ENCODE data around the gene MXD3.
A peak's percentile ranks its signal among the peaks of the same experiment; 100 is the strongest.

The MXD3 gene

GRCh38 chr5:177303121-177303924 lies 8.4 kb downstream of the MXD3 start, which contains the start of the genes PRELID1 and RAB24:
Gene PRELID1 (plus strand): TSS chr5:177303799. CDS start chr5:177303986, 187 bp downstream.
Gene RAB24 (minus strand): TSS chr5:177303719. CDS start chr5:177303288, 431 bp downstream.
- peak; percentile 87 for DNase-seq (ENCODE audit: low spot score)

GRCh38 chr5:177302354-177303110 lies 9.2 kb downstream of the MXD3 start:
- peak; percentile 55 for DNase-seq (ENCODE audit: low spot score)

DNA sequence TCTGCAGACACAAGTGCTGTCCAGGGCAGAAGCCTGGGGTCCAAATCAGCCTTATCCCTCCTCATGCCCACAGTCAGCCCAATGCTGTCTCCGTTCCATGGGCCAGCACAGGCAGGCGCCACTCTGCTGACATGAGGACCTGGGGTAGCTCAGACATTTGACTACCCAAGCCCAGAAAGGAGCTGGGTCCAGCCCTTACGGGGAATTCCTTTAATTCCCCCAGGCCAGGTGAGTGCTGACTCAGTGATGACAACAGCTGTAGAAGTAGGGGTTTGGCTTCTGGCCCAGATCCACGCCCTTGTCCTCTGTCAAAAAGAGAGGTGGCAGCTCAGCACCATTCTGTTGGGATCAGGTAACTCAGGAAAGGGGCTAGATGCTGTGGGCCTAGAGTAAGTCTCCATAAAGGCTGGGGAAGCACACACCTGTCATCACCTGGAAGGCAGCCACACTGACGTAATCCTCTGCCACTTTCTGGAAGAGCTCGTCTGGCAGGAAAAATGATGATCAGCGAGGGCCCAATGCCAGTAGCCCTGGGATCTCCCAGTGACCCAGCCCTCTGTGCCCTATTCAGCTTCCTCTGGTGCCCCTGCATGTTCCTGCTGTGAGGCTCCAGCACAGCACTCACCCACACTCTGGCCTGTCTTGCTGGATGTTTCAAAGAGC lies 10.1 kb downstream of the MXD3 start:
- DNase-seq (ENCODE audit: low spot score): no peak

GRCh38 chr5:177300951-177301350 lies 10.7 kb downstream of the MXD3 start:
- no peak for DNase-seq (ENCODE audit: low spot score)

DNA sequence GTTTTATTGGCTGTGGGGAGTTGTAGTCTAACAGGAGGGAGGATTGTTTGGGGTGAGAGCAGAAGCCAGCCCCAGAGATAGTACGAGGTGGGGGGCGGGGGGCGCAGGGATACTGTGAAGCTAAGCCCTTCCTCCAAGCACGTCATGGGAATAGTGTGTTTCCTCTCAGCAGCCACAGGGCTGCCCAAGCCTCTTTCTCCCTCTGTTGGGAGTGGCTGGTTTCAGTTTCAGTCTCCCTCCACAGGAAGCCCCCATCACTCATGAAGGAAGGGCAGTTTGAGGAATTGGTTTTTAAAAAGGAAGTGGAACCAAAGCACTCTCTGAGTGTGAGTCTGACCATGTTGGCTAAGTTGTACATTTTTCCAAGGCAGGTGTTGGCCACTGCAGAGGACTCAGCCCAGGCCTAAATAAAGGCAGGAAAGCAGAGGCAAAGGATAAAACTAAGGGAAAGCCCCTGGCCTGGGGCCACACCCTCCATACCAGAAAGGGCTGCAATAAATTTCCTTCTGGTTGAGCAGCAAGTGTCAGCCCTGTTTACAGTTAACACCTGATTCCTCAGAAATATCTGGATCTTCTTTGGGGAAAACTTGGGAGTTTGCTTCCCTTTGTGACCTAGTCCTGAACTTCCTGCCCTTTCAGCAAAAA lies 11.3 kb downstream of the MXD3 start:
- DNase-seq (ENCODE audit: low spot score): peak; percentile 55

GRCh38 chr5:177299697-177300096 lies 12.0 kb downstream of the MXD3 start:
- no peak for DNase-seq (ENCODE audit: low spot score)

- DNase-seq (ENCODE audit: low spot score): no peak
Measured at GRCh38 chr5:177297922-177298321, 13.8 kb downstream of the MXD3 start.

DNA sequence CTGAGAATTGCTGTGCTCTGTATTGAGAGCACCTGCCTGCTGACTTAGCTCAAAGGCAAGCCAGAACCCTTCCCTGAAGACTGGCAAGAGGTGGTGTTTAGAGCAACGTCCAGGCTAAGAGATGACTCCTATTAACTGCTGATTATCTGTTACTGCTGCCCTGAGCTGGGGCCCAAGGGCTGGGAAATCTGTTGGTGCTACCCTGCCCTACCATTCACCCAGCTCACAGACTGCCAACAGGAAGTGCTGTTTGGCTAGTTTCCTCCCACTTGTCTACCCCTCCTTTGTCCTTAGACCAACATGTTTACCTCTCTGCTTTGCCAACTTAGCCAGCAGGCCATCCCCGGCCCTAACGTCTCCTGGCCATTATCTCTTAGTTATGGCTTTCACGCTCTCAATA lies 15.1 kb downstream of the MXD3 start:
- DNase-seq (ENCODE audit: low spot score): no peak

- no peak for DNase-seq (ENCODE audit: low spot score)
Measured at GRCh38 chr5:177295924-177296323, 15.8 kb downstream of the MXD3 start.

DNA sequence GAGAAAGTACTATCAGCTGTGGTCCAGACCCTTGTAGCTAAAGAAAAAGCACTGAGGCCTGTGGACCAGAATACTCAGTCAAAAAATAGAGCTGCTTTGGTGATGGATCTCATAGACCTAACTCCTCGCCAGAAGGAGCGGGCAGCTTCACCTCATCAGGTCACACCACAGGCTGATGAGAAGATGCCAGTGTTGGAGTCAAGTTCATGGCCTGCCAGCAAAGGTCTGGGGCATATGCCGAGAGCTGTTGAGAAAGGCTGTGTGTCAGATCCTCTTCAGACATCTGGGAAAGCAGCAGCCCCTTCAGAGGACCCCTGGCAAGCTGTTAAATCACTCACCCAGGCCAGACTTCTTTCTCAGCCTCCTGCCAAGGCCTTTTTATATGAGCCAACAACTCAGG lies 17.1 kb downstream of the MXD3 start:
- DNase-seq (ENCODE audit: low spot score): no peak

GRCh38 chr5:177293819-177294581 lies 17.7 kb downstream of the MXD3 start:
- DNase-seq (ENCODE audit: low spot score): no peak

DNA sequence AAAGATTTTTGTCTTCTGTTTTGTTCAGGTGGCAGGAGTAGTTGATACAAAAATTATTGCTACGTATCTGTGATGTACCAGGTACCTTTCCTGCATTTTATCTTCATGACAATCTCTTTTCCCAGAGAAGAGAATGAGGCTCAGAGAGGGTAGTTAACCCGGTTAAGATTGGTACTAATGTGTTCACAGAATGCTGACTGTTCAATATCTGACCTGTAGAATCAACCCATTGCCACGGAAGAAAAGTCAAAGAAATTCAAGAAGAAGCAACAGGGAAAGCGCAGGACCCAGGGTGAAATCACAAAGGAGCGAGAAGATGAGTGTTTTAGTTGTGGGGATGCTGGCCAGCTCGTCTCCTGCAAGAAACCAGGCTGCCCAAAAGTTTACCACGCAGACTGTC lies 20.0 kb downstream of the MXD3 start:
- no peak for DNase-seq (ENCODE audit: low spot score)

DNA sequence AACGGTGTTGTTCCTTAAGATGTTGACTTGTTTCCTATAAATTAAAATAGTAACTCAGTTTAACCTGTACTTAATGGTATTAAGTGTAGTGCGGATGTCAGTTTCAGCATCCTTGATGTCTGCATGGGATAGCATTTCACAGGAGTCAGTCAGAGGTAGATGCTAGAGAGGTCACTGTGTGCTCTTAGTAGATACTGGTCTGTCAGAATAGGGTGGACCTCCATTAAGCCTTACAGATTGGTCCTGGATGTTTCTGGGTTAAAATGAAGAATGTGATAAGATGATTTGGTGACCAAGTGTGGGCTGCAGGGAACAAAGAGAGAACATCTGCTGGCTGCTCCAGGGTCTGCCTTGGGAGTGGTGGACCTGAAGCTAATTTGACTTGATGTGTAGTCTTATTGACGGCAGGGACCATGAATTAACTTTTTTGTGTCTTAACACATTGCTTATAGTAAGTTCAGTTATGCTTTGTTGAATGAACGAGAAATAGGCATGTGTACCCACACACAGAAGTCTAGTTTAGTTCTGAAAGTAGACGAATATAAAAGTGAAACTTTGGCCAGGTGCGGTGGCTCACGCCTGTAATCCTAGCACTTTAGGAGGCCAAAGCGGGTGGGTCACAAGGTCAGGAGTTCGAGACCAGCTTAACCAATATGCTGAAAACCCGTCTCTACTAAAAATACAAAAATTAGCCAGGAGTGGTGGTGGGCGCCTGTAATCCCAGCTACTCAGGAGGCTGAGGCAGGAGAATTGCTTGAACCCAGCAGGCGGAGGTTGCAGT lies 20.7 kb downstream of the MXD3 start:
- DNase-seq (ENCODE audit: low spot score): no peak

GRCh38 chr5:177288191-177288590 lies 23.5 kb downstream of the MXD3 start:
- DNase-seq (ENCODE audit: low spot score): no peak

- DNase-seq (ENCODE audit: low spot score): no peak
Measured at GRCh38 chr5:177276886-177277285, 34.8 kb downstream of the MXD3 start.

DNA sequence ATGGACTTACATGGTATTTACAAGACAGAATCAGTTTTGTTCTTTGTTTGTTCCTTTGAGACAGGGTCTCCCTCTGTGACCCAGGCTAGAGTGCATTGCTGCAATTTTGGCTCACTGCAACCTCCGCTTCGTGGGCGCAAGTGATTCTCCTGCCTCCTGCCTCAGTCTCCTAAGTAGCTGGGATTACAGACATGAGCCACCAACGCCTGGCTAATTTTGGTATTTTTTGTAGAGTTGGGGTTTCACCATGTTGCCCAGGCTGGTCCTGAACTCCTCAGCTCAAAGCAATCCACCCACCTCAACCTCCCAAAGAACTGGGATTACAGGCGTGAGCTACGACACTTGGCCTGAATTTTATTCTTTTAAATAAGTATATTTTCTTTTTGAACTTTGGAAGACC lies 35.8 kb downstream of the MXD3 start:
- no peak for DNase-seq (ENCODE audit: low spot score)

DNA sequence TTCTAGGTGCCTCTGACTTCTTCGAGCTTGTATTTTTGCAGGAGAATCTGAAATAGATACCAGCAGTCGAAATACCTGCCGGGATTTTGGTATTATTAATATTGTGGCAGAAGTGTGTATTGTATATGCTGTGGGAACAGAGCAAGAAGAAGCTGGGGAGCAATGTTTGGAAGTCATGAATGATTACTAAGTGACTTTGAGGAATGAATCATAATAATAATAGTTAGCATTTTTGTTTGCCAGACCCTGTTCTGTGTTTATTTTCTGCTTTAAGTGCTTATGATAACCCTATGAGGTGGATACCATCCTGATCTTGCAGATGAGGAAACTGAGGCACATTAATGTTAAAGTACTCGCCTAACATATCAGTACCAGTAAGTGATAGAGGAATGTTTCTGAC lies 40.6 kb downstream of the MXD3 start:
- no peak for DNase-seq (ENCODE audit: low spot score)

DNA sequence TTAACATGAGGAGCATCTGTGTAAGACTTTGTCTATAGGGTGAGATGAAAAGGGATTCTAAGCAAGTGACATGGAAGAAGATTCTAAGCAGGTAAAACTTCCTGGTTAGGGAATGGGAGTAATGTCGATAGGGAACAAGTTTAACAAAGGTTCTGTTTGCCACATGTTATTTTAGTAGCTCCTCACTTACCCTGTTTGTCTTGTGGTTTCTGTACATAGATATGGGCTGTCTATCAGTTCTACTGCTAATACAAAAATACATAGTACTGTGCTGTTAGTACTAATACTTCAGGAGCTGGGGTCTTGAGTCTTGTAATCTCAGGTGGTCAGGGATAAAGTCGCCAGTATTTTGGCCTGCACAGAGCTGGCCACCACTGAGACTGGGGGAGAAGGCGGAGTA lies 41.0 kb downstream of the MXD3 start:
- DNase-seq (ENCODE audit: low spot score): no peak

GRCh38 chr5:177269976-177270375 lies 41.7 kb downstream of the MXD3 start:
- no peak for DNase-seq (ENCODE audit: low spot score)

GRCh38 chr5:177269232-177269895 lies 42.3 kb downstream of the MXD3 start:
- no peak for DNase-seq (ENCODE audit: low spot score)

All from RKO (cell line).